NB4 (cell line): ENCODE results near the gene PPARGC1A.

ENCODE experiments used
- POLR2A ChIP-seq: IDR thresholded peaks from 2 replicates; pipeline ENCODE4 v1.6.1; 2011; ENCODE audit warnings: mild to moderate bottlenecking; ENCODE audit not compliant: insufficient read length; ENCODE audit errors: extremely low read depth
- TF ChIP-seq, protein P1 (sequence below): IDR thresholded peaks from one replicate; pipeline ENCODE4 v1.5.1; 2012; ENCODE audit warnings: low read depth, low read length

DNA sequence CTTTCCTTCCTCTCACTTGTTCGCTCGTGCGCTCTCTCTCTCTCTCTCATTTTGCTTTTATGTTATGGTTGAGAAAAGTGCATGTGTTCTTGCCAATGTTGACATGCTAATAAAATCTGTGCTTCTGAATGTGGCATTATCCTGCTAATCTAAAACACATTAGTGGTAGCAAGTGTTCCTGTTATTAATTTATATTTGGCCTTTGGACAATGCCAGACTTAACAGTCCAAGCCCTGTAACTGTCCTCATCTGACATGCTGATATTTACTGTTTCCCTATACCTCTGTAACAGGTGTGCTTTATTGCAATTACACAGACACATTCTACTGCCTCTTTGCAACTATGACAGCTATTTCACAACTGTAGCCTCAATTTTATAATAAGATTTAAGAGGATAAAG, 2.7 kb downstream of the PPARGC1A start:
- no peak for TF ChIP-seq POLR2A
- TF ChIP-seq, protein P1, sequence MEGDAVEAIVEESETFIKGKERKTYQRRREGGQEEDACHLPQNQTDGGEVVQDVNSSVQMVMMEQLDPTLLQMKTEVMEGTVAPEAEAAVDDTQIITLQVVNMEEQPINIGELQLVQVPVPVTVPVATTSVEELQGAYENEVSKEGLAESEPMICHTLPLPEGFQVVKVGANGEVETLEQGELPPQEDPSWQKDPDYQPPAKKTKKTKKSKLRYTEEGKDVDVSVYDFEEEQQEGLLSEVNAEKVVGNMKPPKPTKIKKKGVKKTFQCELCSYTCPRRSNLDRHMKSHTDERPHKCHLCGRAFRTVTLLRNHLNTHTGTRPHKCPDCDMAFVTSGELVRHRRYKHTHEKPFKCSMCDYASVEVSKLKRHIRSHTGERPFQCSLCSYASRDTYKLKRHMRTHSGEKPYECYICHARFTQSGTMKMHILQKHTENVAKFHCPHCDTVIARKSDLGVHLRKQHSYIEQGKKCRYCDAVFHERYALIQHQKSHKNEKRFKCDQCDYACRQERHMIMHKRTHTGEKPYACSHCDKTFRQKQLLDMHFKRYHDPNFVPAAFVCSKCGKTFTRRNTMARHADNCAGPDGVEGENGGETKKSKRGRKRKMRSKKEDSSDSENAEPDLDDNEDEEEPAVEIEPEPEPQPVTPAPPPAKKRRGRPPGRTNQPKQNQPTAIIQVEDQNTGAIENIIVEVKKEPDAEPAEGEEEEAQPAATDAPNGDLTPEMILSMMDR = no peak
